ENCODE data around the gene CTBS.

DNA sequence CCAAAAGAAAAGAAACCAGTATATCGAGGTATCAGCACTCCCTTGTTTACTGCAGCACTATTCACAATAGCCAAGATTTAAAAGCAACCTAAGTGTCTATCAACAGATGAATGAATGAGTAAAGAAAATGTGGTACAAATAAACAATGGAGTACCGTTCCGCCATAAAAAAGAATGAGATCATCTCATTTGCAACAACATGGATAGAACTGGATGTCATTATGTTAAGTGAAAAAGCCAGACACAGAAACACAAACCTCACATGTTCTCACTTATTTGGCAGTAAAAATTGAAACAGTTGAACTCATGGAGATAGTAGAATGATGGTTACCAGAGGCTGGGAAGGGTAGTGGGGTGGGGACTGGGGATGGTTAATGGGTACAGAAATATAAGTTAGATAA lies 63.6 kb downstream of the CTBS start:
- TF ChIP-seq YY1 (IDR thresholded peaks at IDR 0.05; ENCODE audit: insufficient read depth, insufficient read length) (no peak), SUZ12 (IDR thresholded peaks at IDR 0.05; ENCODE audit: extremely low read depth, insufficient read depth, insufficient read length) (no peak), ZNF274 (IDR thresholded peaks at IDR 0.05; ENCODE audit: low read depth, low read length) (no peak)

All from NT2/D1 (cell line).